BJ (cell line): Measurements from ENCODE around the gene CLEC16A. TPM values are rescaled to one million over a fixed set of nuclear protein-coding genes. Genes with fewer than 3 reads are reported as not detected.

Experiments
- CTCF ChIA-PET: fragments of 350-600 bp; formaldehyde crosslinking; extraction: SDS; loops from one replicate; lab custom pipeline; 2021; ENCODE audit warnings: antibody characterized with exemption, inconsistent platforms; lab: Yijun Ruan, JAX
- POLR2A ChIA-PET: fragments of 300-600 bp; sonication (Branson Sonifier 250); formaldehyde crosslinking; extraction: SDS; loops from one replicate; lab custom pipeline; 2021; ENCODE audit warnings: antibody characterized with exemption; lab: Charles Lee
- DNase-seq: peaks from one replicate; pipeline ENCODE4 v3.0.0-alpha.2; 2011; ENCODE audit warnings: low read depth
- H3K27me3 ChIP-seq: 2 replicates; pipeline ENCODE4 v1.6.0; 2011; ENCODE audit warnings: low read length; ENCODE audit not compliant: control insufficient read depth, insufficient read depth
- H3K36me3 ChIP-seq: 2 replicates; pipeline ENCODE4 v1.5.1; 2011; ENCODE audit warnings: low read length; ENCODE audit not compliant: control insufficient read depth, insufficient read depth
- H3K4me3 ChIP-seq: 2 replicates; pipeline ENCODE4 v1.5.1; 2011; ENCODE audit warnings: low read depth, mild to moderate bottlenecking, control low read depth, low read length
- CTCF ChIP-seq: IDR thresholded peaks from 2 replicates; pipeline ENCODE4 v1.5.1; 2011; ENCODE audit warnings: low read depth, mild to moderate bottlenecking, control low read depth, inconsistent platforms, low read length, moderate library complexity; ENCODE audit not compliant: insufficient read depth
- polyA plus RNA-seq: library from polyadenylated mRNA; depleted of rRNA; stranded (reverse); fragments of >200 nt; gene quantifications from 2 replicates; pipeline ENCODE4 v1.2.3, GENCODE V29; 2011

CLEC16A gene
- polyA plus RNA-seq, 1 experiment: 8.7 TPM

GRCh38 chr16:11204513-11205047, 260.2 kb downstream of the CLEC16A start:
- CTCF ChIA-PET: no interaction called here
- POLR2A ChIA-PET: no interaction called here
- no peaks in the 10 kb centered on the region for H3K27me3 ChIP-seq
- H3K4me3 ChIP-seq: no peak overlapping the region
- no peak for TF ChIP-seq CTCF
- no peaks in the 10 kb centered on the region for H3K36me3 ChIP-seq
- no peak for DNase-seq

DNA sequence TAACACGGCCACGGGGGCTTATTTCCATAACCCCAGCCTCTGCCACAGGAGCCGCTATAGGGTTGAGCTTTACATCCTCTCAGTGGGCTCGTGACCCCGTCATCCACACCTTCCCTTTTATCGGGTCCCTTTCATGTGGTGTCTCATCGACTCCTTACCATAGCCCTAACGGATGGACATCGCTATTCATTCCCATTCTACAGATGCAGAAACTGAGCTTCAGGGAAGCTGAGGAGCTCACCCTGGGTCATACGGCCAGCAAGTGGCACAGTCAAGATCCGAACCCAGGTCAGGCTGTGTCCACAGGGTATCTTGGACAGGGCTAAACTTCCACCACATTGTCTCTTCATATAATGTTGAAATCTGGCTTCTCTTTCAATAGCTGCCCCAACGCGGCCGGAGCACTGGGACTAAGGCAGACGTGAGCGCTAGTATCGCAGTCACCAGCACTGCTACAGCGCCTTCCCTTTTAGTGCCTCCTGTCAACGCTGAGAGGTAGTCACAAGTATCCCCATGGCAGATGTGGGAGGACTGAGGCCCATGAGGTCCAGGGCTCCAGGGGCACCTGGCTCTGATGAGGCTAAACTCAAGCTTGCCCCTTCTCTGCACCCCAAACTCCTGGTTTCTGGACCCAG, 260.8 kb downstream of the CLEC16A start:
- no peak for TF ChIP-seq CTCF
- no peaks in the 10 kb centered on the region for H3K36me3 ChIP-seq
- H3K4me3 ChIP-seq: no peak overlapping the region
- H3K27me3 ChIP-seq: no peaks in the 10 kb centered on the region
- no peak for DNase-seq
- POLR2A ChIA-PET: no interaction called here
- CTCF ChIA-PET: interaction anchor here (1.0 to 1.8 kb wide), 3 partner anchors 10 to 86 kb away, joined by 3 to 7 read pairs (median 5); no protein-coding TSS in a partner anchor

DNA sequence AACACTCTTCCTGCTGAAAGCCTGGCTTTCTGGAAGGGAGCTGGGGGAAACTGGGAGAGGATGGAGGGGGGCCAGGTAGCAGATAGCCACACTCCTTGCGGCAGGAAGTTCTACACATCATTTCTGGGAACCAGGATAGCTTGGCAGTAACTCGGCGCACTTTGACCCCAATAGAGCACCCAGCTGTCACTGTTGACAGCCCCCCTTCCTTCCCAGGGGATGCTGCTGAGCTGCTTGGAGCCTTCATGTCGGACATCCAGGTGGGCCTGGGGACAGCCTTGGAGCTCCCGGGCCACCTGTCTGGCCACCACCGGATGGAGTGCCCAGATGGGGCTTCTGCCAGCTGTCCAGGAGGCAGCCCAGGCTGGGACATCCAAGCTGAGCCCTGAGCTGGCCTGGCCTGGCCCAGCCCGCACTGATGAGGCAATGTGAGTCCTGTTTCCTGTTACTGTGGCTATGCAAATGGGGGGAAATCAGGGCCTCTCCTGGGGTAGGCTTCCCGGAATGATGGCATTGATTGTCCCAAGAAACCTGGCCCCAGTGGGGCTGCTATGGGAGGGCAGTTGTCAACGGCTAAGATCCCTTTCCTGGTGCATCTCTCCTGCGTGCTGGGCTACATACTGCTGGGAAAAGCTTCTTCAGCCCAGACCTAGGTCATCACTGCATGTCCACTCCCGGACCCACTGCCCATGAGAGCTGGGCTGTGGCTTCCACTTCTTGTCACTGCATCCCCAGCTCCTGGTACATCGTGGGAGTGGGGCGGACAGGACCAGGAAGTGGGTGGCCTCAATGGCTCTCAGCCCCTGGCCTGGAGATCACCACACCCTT, 261.6 kb downstream of the CLEC16A start:
- ChIA-PET POLR2A (no interaction called here), CTCF (interaction anchor here (0.6 to 1.8 kb wide), 5 partner anchors 11 to 230 kb away, joined by 3 to 7 read pairs (median 4); no protein-coding TSS in a partner anchor)
- DNase-seq: no peak
- no peaks in the 10 kb centered on the region for H3K27me3 ChIP-seq
- TF ChIP-seq CTCF: no peak
- H3K4me3 ChIP-seq: no peak overlapping the region
- no peaks in the 10 kb centered on the region for H3K36me3 ChIP-seq

DNA sequence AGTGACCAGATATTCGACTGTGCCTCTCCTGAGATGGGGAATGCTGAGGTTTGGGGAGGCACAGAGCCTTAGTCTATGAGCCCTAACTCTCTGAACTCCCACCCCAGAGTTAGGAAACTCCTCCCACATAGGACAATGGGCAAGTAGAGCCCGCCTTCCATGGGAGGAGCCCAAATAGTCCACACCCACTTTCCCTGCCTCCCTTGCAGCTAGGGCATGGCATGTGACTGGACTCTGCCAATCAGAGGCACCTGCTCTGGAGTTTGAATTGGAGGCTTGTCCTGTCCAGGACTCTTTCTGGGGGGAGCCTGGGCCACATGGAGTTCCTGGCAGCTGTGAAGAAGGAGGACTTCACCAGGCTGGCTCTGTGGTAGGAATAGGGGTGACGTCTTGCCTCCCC, 263.3 kb downstream of the CLEC16A start:
- POLR2A ChIA-PET: no interaction called here
- H3K36me3 ChIP-seq: no peaks in the 10 kb centered on the region
- no peak overlapping the region for H3K4me3 ChIP-seq
- CTCF ChIA-PET: interaction anchor here (1.6 to 3.0 kb wide), 3 partner anchors 11 to 244 kb away, joined by 6 to 17 read pairs (median 6); partner anchors contain the start of gene SOCS1
- DNase-seq: no peak
- no peaks in the 10 kb centered on the region for H3K27me3 ChIP-seq
- TF ChIP-seq CTCF: no peak
